ENCODE measurements around the gene EPS8L2.

EPS8L2 gene

DNA sequence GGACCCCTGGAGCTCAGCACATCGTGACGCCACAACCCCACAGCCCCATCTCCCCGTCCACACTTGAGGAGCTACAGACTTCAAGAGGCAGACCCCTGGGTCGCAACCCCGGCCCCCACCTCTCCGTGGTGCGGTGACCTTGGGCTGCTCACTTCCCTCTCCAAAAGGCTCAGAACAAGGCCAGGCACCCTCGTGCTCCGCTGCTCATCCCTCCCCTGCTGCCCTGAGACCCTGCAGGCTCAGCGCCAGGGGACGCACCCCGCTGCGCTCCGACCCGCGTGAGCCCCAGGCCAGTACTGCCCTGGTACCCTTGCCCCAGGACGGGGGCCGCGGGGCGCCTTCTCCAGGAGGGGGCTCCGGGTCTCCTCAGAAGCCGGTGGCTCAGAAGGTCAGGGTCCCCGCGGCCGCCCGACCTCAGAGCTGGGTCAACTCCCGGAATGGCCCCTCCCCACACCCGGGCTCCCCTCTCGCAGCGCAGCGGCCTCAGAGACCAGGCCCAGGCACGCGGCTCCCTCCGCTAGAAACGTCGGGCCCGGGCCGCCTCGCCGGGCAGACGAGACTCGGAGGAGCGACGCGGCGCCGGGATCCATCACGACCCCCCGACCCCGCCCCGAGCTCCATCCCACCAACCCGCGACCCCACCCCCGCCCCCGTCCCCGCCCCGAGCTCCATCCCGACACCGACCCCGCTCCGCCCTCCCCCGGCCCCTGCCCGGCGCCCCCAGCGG lies 70.7 kb downstream of the EPS8L2 start:
- no peak for DNase-seq (ENCODE audit: low read depth in 3 of 3)
